ENCODE results near the gene RNF223. TPM values are rescaled to one million over a fixed set of nuclear protein-coding genes. Genes with fewer than 3 reads are reported as not detected.

The RNF223 gene
- total RNA-seq, 2 experiments from 2014 or later: not detected

DNA sequence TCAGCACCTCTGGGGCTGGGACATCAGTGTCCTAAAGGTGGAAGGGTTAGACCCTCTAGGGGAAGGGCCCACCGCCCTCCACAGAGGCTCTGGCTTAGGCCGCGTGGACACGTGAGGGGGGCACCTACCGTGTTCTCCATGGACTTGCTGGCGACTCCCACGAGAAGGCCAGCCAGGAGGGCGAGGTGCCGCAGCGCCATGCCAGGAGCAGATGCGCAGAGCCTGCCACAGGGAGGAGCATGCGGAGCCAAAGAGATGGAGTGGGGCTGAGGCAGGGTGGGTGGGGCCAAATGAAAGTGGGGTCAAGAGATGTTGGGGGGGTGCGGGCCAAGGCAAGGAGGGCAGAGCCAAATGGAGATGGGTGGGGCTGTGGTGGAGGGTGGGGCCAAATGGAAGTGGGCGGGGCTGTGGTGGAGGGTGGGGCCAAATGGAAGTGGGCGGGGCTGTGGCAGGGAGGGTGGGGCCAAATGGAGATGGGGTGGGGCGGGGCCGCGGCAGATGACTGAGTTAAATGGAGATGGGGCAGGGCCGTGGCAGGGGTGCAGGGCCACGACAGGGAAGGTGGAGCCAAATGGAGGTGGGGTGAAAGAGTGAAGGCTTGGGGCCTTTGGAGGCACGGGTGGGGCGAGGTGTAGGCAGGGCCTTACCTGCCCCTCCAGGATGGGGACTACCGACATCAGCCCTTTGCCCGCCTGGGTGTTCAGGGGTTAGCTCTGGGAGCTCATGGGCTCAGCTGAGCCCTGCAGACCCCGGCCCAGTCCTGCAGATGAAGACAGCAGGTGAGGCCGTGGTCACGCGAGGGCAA lies 17.4 kb upstream of the RNF223 start:
- Mint-ChIP-seq H3K9me3 (ENCODE audit: insufficient read depth) (peaks cover 4% of the 10 kb centered on the region), H3K27ac (no peak overlapping the region), H3K4me3 (no peak overlapping the region), H3K36me3 (ENCODE audit: low read depth) (peaks cover 12% of the 10 kb centered on the region), H3K27me3 (ENCODE audit: low read depth) (no peaks in the 10 kb centered on the region), H3K4me1 (ENCODE audit: low read depth) (peaks cover 3% of the 10 kb centered on the region)
- ATAC-seq: no peak
- ChIA-PET POLR2A (no interaction called here), CTCF (no interaction called here)
- DNase-seq: no peak

DNA sequence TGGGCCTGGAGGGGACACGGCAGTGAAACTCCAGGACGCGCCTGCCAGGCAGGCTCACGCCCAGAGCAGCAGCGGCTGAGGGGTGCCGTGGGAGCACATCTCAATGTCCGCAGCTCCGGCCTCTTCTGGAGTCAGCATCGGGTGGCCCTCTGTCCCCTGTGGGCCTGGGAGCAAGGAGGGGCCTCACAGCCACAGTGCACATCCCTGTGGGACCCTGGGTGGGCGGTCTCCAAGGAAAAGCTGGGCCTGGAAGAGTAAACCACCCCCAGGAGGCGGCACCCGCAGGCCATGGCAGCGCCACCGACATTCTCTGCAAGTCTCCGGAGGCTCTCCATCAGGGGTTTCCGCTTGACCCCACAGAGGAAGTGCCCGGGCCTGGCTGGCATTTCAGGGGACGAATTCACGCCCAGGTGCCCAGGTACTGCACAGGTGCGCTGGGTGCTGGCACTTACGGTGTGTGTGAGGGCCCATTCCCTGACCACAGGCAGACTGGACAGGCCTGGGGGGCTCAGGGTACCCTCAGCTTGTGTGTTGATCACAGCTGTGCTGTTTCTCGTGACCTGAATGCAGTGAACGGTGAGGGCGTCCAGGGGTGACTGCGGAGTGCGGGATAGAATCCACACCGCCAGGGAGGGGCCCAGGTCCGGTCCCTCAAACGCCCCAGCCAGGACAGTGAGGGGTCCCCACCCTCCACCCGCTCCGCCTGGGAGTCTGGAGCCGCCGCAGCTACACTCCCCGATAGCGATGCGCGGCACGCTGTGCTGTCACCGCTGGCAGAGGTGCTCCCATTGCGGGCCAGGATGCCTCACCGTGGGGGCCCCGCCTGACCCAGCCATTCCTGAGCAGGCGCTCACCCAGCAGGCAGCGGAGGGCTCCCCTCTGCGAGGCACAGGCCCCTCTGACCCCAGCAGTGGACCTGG lies 16.6 kb upstream of the RNF223 start:
- POLR2A ChIA-PET: no interaction called here
- H3K36me3 Mint-ChIP-seq (ENCODE audit: low read depth): peaks cover 10% of the 10 kb centered on the region
- H3K9me3 Mint-ChIP-seq (ENCODE audit: insufficient read depth): peaks cover 4% of the 10 kb centered on the region
- H3K4me1 Mint-ChIP-seq (ENCODE audit: low read depth): peaks cover 3% of the 10 kb centered on the region
- no peak for DNase-seq
- CTCF ChIA-PET: no interaction called here
- no peak overlapping the region for H3K4me3 Mint-ChIP-seq
- no peaks in the 10 kb centered on the region for H3K27me3 Mint-ChIP-seq (ENCODE audit: low read depth)
- ATAC-seq: no peak
- H3K27ac Mint-ChIP-seq: no peak overlapping the region

DNA sequence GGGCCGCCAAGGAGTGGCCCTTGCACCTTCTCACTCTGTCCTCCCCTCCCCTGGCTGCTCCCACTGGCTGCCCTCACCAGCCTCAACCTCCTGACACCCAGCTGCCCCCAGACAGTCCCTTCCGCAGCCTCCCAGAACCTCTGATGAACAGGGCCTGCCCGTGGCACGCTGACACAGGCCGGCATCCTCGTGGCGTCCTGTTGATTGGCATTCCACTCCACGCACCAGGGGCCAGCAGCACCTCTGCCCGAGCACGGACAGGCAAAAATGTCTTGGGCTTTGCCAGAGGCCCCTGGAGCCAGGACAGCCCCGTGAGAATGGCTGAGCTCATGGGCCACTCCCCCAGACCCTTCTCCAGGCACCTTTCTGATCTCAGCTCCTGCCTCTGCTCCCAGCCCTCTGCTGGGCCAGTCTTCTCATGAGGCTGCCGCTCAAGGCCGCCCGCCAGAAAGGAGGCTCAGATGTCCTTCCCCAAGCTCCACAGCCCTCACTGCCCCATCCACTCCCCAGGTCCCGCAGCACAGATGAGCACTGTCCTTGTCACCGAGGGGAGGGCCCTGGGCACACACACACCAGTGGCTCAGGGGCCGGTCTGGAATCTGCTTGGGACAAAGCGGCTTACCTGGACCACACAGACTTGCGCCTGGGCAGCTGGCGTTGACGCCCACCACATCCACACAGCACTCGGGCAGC lies 15.8 kb upstream of the RNF223 start:
- Mint-ChIP-seq H3K4me1 (ENCODE audit: low read depth) (peaks cover 3% of the 10 kb centered on the region), H3K9me3 (ENCODE audit: insufficient read depth) (no peaks in the 10 kb centered on the region), H3K4me3 (no peak overlapping the region), H3K27ac (no peak overlapping the region), H3K36me3 (ENCODE audit: low read depth) (peaks cover 6% of the 10 kb centered on the region), H3K27me3 (ENCODE audit: low read depth) (no peaks in the 10 kb centered on the region)
- CTCF ChIA-PET: no interaction called here
- ATAC-seq (no peak), DNase-seq (no peak)
- POLR2A ChIA-PET: no interaction called here

DNA sequence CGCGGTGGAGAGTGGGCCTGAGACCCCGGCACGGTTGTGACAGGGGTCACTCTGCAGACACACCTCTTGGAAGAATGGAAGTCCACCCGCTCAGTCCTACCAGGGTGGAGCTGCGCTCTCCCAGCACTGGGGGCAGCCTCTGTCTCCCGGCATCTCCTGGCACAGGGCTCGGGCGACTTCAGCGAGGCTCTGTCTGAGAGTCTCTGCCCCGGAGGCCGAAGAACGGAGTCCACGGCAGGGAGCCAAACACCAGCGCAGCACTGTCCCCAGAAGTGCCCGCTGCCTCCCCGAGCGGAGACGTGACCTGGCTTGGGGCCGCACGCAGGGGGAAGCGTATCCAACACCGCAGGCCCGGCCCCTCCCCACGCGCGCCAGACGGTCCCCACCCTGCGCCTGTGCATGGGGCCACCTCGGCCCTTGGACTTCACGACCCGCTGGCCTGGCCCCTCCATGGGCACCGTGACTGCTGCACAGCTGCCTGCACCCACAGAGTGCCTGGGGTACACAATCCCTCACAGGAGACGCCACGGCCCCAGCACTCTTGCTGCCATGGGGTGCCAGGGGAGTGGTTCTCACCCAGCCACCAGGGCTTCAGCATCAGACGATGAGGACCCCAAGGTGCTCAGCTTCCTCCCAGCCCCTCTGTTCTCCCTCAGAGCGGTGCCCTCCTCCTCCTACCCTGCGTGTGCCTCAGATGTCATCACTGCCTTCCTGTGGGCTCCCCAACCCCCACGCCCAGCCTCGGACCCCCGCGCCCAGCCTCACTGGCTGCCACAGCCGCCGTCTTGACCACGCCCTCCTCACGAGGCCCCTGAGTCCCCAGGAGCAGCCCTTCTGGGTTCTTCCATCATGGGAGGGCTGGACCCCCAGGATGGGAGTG lies 14.9 kb upstream of the RNF223 start:
- H3K27ac Mint-ChIP-seq: no peak overlapping the region
- peaks cover 3% of the 10 kb centered on the region for H3K4me1 Mint-ChIP-seq (ENCODE audit: low read depth)
- no peak for DNase-seq
- H3K36me3 Mint-ChIP-seq (ENCODE audit: low read depth): peaks cover 3% of the 10 kb centered on the region
- H3K4me3 Mint-ChIP-seq: no peak overlapping the region
- no peaks in the 10 kb centered on the region for H3K9me3 Mint-ChIP-seq (ENCODE audit: insufficient read depth)
- POLR2A ChIA-PET: no interaction called here
- CTCF ChIA-PET: no interaction called here
- H3K27me3 Mint-ChIP-seq (ENCODE audit: low read depth): no peaks in the 10 kb centered on the region
- ATAC-seq: no peak

DNA sequence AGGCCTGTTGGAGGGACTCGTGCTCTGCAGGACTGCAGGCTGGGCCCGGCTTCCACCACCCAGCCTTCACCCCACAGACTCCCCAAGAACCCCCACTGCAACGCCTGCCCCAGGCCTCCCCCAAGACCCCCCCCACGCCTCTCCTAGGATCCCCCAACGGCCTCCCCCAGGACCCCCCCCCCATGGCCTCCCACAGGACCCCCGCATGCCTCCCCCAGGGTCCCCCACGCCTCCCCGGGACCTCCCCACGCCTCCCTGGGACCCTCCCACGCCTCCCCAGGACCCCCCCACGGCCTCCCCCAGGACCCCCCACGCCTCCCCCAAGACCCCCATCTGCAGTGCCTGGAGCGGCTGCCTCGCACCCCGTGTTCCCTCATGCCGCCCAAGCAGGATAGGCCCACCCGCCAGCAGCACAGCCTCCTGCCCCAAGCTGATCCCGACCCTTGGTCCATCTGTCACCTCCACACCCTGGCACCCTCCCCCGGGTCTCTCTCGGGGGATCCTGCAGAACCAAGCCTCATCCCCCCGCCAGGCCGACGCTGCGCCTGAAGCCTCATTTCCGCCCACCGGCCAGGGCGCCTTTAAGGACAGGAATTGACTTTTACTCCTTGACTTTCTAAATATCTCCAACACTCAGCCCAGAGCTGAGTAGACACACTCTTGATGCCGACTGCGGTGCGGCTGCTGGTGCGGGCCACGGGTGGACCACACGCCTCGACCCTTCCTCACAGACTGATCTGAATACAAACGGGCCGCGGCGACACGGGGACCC lies 14.1 kb upstream of the RNF223 start:
- peaks cover 3% of the 10 kb centered on the region for H3K36me3 Mint-ChIP-seq (ENCODE audit: low read depth)
- CTCF ChIA-PET: no interaction called here
- no peak for DNase-seq
- H3K27me3 Mint-ChIP-seq (ENCODE audit: low read depth): no peaks in the 10 kb centered on the region
- H3K4me1 Mint-ChIP-seq (ENCODE audit: low read depth): peaks cover 3% of the 10 kb centered on the region
- no peak overlapping the region for H3K27ac Mint-ChIP-seq
- H3K9me3 Mint-ChIP-seq (ENCODE audit: insufficient read depth): no peaks in the 10 kb centered on the region
- POLR2A ChIA-PET: no interaction called here
- ATAC-seq: no peak
- no peak overlapping the region for H3K4me3 Mint-ChIP-seq

DNA sequence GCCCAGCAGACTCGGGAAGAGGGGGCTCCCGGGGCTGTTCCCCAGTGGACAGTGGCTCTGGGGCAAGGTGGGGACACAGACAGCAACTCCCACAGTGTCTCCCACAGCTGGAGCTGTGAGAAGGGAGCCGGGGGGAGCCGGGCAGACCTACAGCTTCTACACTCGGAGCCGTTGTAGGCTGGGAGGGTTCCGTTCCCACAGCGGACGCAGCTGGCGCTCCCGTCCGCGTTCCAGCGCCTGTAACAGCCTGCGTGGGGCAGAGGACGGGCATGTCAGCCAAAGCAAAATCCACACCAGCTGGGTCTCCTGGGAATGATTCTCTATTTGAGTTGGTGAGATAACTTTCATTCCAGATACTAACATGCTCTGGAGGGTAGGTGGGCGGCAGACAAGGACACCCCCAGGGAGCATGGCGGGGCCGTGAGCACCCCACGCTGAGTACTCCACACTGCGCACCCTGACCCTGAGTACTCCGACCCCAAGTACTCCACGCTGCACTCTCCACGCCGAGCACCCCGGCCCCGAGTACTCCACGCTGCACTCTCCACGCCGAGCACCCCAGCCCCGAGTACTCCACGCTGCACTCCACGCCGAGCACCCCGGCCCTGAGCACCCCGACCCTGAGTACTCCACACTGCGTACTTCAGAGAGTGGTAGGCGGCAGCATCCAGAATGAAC lies 13.4 kb upstream of the RNF223 start:
- POLR2A ChIA-PET: interaction anchor here (0.8 kb wide), 1 partner anchor 24 kb away, joined by 3 read pairs; no protein-coding TSS in a partner anchor
- no peaks in the 10 kb centered on the region for H3K36me3 Mint-ChIP-seq (ENCODE audit: low read depth)
- no peaks in the 10 kb centered on the region for H3K9me3 Mint-ChIP-seq (ENCODE audit: insufficient read depth)
- H3K4me1 Mint-ChIP-seq (ENCODE audit: low read depth): no peaks in the 10 kb centered on the region
- no peak for DNase-seq
- ATAC-seq: no peak
- no peak overlapping the region for H3K4me3 Mint-ChIP-seq
- H3K27ac Mint-ChIP-seq: no peak overlapping the region
- no peaks in the 10 kb centered on the region for H3K27me3 Mint-ChIP-seq (ENCODE audit: low read depth)
- CTCF ChIA-PET: no interaction called here

DNA sequence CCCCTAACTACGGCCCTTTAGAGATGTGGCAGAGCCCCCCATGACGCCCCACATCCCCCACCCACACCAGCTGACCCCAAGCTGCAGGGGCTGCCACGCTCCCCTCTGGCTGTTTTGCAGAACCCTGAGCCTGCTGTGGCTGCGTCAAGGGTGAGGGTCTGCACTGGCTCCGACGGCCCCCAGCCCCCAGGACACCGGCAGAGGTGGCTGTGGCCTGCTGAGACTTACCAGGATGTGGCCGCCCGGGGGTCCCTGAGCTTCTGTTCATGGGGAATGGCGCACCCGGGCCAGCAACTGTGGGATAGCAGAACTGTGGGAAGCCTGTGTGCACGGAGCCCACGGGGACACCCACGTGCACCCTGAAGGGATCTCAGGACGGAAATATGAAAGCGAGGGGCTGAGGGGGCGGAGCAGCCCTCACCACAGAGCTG lies 12.8 kb upstream of the RNF223 start:
- DNase-seq (no peak), ATAC-seq (no peak)
- no peaks in the 10 kb centered on the region for H3K27me3 Mint-ChIP-seq (ENCODE audit: low read depth)
- no peaks in the 10 kb centered on the region for H3K9me3 Mint-ChIP-seq (ENCODE audit: insufficient read depth)
- H3K4me1 Mint-ChIP-seq (ENCODE audit: low read depth): no peaks in the 10 kb centered on the region
- H3K4me3 Mint-ChIP-seq: no peak overlapping the region
- no peak overlapping the region for H3K27ac Mint-ChIP-seq
- ChIA-PET CTCF (no interaction called here), POLR2A (interaction anchor here (0.8 kb wide), 1 partner anchor 24 kb away, joined by 3 read pairs; no protein-coding TSS in a partner anchor)
- H3K36me3 Mint-ChIP-seq (ENCODE audit: low read depth): no peaks in the 10 kb centered on the region

DNA sequence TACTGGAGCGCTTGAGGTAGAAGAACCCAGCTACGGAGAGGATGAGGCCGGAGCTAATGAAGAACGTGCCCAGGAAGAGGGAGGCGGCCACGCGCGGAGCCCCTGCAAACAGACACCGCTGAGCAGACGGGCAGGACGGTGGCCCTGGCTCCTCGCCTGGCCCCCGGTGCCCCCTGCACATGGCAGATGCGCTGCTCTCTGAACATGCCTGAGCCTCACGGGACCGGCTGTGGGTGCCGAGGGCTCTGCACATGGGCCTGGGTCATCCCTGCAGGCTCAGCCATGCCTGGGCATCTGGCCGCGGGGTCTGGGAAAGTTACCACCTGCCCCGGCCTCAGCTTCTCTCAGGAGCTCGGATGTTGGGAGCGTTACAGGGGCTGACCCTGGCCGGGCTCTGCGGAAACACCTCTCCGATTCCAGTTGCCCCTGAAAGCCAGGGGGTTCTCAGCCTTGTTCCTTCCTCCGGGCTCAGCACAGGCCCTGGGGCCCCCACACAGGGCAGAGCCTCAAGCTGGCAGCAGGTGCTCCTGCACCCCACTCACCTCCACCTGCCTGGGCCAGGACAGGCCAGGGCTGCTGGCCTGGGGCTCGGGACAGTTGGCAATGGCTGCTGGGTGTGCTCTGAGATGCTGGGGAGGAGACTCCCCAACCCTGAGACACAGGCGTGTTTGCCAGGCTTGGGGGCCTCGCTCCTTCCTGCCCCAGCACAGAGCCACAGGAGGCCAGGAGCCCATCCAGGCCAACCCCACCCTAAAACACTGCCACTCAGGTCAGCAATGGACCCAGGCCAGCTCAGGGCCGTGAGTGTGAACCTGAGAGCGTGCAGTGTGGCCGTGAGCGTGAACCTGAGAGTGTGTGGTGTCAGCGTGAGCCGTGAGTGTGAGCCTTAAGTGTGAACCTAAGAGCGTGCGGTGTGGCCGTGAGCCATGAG lies 12.1 kb upstream of the RNF223 start:
- no peak for ATAC-seq
- DNase-seq: no peak
- no peak overlapping the region for H3K4me3 Mint-ChIP-seq
- H3K27ac Mint-ChIP-seq: no peak overlapping the region
- CTCF ChIA-PET: no interaction called here
- POLR2A ChIA-PET: no interaction called here
- H3K36me3 Mint-ChIP-seq (ENCODE audit: low read depth): no peaks in the 10 kb centered on the region
- H3K27me3 Mint-ChIP-seq (ENCODE audit: low read depth): no peaks in the 10 kb centered on the region
- no peaks in the 10 kb centered on the region for H3K9me3 Mint-ChIP-seq (ENCODE audit: insufficient read depth)
- H3K4me1 Mint-ChIP-seq (ENCODE audit: low read depth): no peaks in the 10 kb centered on the region

DNA sequence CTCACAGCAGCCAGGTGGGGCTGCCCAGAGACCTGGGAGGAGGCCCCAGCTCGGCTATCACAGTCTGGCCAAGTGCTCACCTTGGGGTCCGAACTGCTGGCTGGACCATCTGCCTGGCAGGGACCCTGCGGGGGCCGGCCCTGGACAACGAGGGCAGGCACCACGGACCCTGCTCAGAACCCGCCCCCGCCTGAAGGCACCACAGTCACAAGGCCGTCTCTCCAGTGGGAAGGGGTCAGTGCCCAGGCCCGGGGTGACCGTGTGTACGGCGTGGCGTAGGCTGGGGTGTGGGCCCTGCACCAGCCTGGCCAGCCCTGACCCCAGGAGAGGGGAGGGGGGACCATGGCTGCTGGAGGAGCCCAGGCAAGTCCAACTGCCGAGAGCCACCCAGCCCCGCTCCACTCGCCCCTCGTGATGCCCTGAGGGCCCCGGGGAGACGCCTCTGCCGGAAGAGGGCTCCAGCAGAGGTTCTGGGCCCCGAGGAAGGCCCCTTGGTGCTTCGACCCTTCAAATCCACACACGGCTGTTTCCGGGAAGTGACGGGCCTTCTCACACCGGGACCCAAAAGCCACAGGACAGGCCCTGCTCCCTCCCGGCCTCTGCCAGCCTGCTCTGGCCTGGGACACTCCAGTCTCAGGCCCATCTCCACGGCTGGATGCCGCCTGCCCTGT lies 11.2 kb upstream of the RNF223 start:
- H3K4me3 Mint-ChIP-seq: no peak overlapping the region
- CTCF ChIA-PET: no interaction called here
- no peak overlapping the region for H3K27ac Mint-ChIP-seq
- no peaks in the 10 kb centered on the region for H3K9me3 Mint-ChIP-seq (ENCODE audit: insufficient read depth)
- ATAC-seq (no peak), DNase-seq (no peak)
- no peaks in the 10 kb centered on the region for H3K4me1 Mint-ChIP-seq (ENCODE audit: low read depth)
- H3K36me3 Mint-ChIP-seq (ENCODE audit: low read depth): no peaks in the 10 kb centered on the region
- POLR2A ChIA-PET: no interaction called here
- no peaks in the 10 kb centered on the region for H3K27me3 Mint-ChIP-seq (ENCODE audit: low read depth)
